ENCODE results near the gene SCUBE1. TPM values are rescaled to one million over a fixed set of nuclear protein-coding genes. Genes with fewer than 3 reads are reported as not detected.

SCUBE1 gene
- total RNA-seq (7.1 TPM), polyA plus RNA-seq (ENCODE audit: insufficient read depth, low read depth, low replicate concordance) (2.3 TPM)
- long read RNA-seq, donor 1, partial matches to known transcripts = 7 of 7 reads
- long read RNA-seq, donor 1, other reads (novel, unspliced or antisense) = 0 of 7 reads
- long read RNA-seq, donor 2 = 0 reads
- long read RNA-seq, donor 3, full-length matches to known transcripts = 1 of 1 reads
- long read RNA-seq, donor 3, partial matches to known transcripts = 0 of 1 reads
- long read RNA-seq, donor 3, other reads (novel, unspliced or antisense) = 0 of 1 reads
- long read RNA-seq, donor 4, full-length matches to known transcripts = 2 of 2 reads
- long read RNA-seq, donor 4, partial matches to known transcripts = 0 of 2 reads
- long read RNA-seq, donor 4, other reads (novel, unspliced or antisense) = 0 of 2 reads
- long read RNA-seq, donor 5 = 0 reads
- long read RNA-seq, donor 6 = 0 reads
- long read RNA-seq, donor 7, partial matches to known transcripts = 2 of 3 reads
- long read RNA-seq, donor 7, other reads (novel, unspliced or antisense) = 1 of 3 reads
- long read RNA-seq, donor 8 = 0 reads
- long read RNA-seq, donor 9 = 0 reads
- long read RNA-seq, donor 10, full-length matches to known transcripts = 1 of 9 reads
- long read RNA-seq, donor 10, partial matches to known transcripts = 8 of 9 reads
- long read RNA-seq, donor 10, other reads (novel, unspliced or antisense) = 0 of 9 reads

- Histone ChIP-seq H3K4me3 (ENCODE audit: low read length in 3 of 3) (peak within 1 kb of the TSS in 1 of 3 donors; percentile 20), H3K9me3 (ENCODE audit: control insufficient read depth in 2 of 3, insufficient read depth in 1 of 3, low read length in 3 of 3) (no peaks in the 10 kb centered on the region), H3K9ac (ENCODE audit: low read length in 3 of 3) (no peak within 1 kb of the TSS), H3K27me3 (ENCODE audit: control insufficient read depth, insufficient read depth, low read length) (peaks cover 2% of the 10 kb centered on the region), H3K36me3 (ENCODE audit: control insufficient read depth in 2 of 3, insufficient read depth in 3 of 3, low read length in 3 of 3) (no peaks in the 10 kb centered on the region), H3K27ac (ENCODE audit: low read depth in 2 of 2, low read length in 2 of 2) (no peak within 1 kb of the TSS), H3K4me1 (ENCODE audit: control insufficient read depth in 2 of 3, insufficient read depth in 2 of 3, low read depth in 1 of 3, low read length in 3 of 3) (peaks cover 0 to 2% (median 0%) of the 10 kb centered on the region in 3 donors)
- intact Hi-C loops (cut with DNase I) = no loop called here
- DNase-seq (peak; percentile 78 to 92 (median 87)), FAIRE-seq (no peak)
- TF ChIP-seq, protein P1, sequence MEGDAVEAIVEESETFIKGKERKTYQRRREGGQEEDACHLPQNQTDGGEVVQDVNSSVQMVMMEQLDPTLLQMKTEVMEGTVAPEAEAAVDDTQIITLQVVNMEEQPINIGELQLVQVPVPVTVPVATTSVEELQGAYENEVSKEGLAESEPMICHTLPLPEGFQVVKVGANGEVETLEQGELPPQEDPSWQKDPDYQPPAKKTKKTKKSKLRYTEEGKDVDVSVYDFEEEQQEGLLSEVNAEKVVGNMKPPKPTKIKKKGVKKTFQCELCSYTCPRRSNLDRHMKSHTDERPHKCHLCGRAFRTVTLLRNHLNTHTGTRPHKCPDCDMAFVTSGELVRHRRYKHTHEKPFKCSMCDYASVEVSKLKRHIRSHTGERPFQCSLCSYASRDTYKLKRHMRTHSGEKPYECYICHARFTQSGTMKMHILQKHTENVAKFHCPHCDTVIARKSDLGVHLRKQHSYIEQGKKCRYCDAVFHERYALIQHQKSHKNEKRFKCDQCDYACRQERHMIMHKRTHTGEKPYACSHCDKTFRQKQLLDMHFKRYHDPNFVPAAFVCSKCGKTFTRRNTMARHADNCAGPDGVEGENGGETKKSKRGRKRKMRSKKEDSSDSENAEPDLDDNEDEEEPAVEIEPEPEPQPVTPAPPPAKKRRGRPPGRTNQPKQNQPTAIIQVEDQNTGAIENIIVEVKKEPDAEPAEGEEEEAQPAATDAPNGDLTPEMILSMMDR (IDR thresholded peaks at IDR 0.05; ENCODE audit: borderline replicate concordance, extremely low read depth, insufficient read depth) = no peak
Measured at GRCh38 chr22:43343262-43343669, at the start of gene SCUBE1. TSS of gene SCUBE1 (minus strand) at chr22:43343372. CDS start at chr22:43343261, 111 bp downstream.

GRCh38 chr22:43392385-43392989 lies 49.3 kb upstream of the SCUBE1 start:
- Histone ChIP-seq H3K9ac (ENCODE audit: low read length in 3 of 3) (no peak overlapping the region), H3K27me3 (ENCODE audit: control insufficient read depth, insufficient read depth, low read length) (no peaks in the 10 kb centered on the region), H3K27ac (ENCODE audit: low read depth in 2 of 2, low read length in 2 of 2) (no peak overlapping the region), H3K9me3 (ENCODE audit: control insufficient read depth in 2 of 3, insufficient read depth in 1 of 3, low read length in 3 of 3) (peaks cover 0 to 4% (median 0%) of the 10 kb centered on the region in 3 donors), H3K4me3 (ENCODE audit: low read length in 3 of 3) (no peak overlapping the region), H3K4me1 (ENCODE audit: control insufficient read depth in 2 of 3, insufficient read depth in 2 of 3, low read depth in 1 of 3, low read length in 3 of 3) (no peaks in the 10 kb centered on the region), H3K36me3 (ENCODE audit: control insufficient read depth in 2 of 3, insufficient read depth in 3 of 3, low read length in 3 of 3) (no peaks in the 10 kb centered on the region)
- FAIRE-seq (no peak), DNase-seq (no peak)
- TF ChIP-seq, protein P1 (IDR thresholded peaks at IDR 0.05; ENCODE audit: borderline replicate concordance, extremely low read depth, insufficient read depth) = no peak
- intact Hi-C loops (cut with DNase I) = no loop called here

DNA sequence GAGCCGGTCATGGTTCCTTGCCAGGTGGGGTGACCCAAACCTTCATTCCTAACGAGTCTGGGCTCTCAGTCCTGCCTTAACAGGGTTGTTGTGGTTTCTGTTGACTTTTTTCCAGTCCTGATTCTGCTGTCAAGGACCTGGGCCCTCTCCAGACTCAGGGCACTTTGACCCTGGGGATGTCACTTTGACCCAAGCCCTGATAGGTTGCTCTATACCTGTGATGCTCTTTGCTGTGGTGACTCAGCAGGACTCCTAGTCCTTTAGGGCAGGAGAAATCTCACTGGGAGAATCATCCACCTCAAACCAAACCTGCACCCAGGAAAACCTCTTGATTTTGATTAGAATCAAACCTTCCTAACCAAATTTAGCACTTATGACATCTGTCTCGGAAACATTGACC lies 48.1 kb upstream of the SCUBE1 start:
- TF ChIP-seq, protein P1 (IDR thresholded peaks at IDR 0.05; ENCODE audit: borderline replicate concordance, extremely low read depth, insufficient read depth) = no peak
- FAIRE-seq = no peak
- no peak overlapping the region for H3K9ac ChIP-seq (ENCODE audit: low read length in 3 of 3)
- H3K9me3 ChIP-seq (ENCODE audit: control insufficient read depth in 2 of 3, insufficient read depth in 1 of 3, low read length in 3 of 3) = peaks cover 0 to 4% (median 0%) of the 10 kb centered on the region in 3 donors
- H3K36me3 ChIP-seq (ENCODE audit: control insufficient read depth in 2 of 3, insufficient read depth in 3 of 3, low read length in 3 of 3) = no peaks in the 10 kb centered on the region
- H3K4me1 ChIP-seq (ENCODE audit: control insufficient read depth in 2 of 3, insufficient read depth in 2 of 3, low read depth in 1 of 3, low read length in 3 of 3) = no peaks in the 10 kb centered on the region
- H3K4me3 ChIP-seq (ENCODE audit: low read length in 3 of 3) = no peak overlapping the region
- H3K27me3 ChIP-seq (ENCODE audit: control insufficient read depth, insufficient read depth, low read length) = no peaks in the 10 kb centered on the region
- no peak overlapping the region for H3K27ac ChIP-seq (ENCODE audit: low read depth in 2 of 2, low read length in 2 of 2)
- intact Hi-C loops (cut with DNase I) = no loop called here
- no peak for DNase-seq

All from kidney (tissue), 22 donors.